ENCODE data around the gene RAB6B. TPM values are rescaled to one million over a fixed set of nuclear protein-coding genes. Genes with fewer than 3 reads are reported as not detected.

RAB6B gene
- total and polyA plus RNA-seq, 2 of the 8 experiments (the other 6 are each of a cell fraction or from before 2014, with no cell fraction given): 7.9 to 15.6 TPM

GRCh38 chr3:133851266-133851906 lies 44.3 kb downstream of the RAB6B start:
- no peak overlapping the region for H3K4me2 ChIP-seq (ENCODE audit: insufficient read depth in 1 of 2, low read depth in 2 of 2, low read length in 2 of 2)
- ChIA-PET POLR2A (ENCODE audit: partially characterized antibody) (no interaction called here), CTCF (ENCODE audit: partially characterized antibody) (interaction anchor here (1.3 kb wide), 2 partner anchors 10 to 45 kb away, joined by 3 read pairs; no protein-coding TSS in a partner anchor)
- no peak overlapping the region for H2AFZ ChIP-seq (ENCODE audit: low read length)
- 0 out of 2 replicates have a peak overlapping the region, but pooled peaks have one; percentile 43 for H2BK20ac ChIP-seq (ENCODE audit: low read length)
- H3K9ac ChIP-seq (replicated peaks in 1 of 4; ENCODE audit: extremely low read depth in 1 of 4, low read depth in 3 of 4, low read length in 3 of 4): no peak overlapping the region
- 78% methylated on average over 5 of the region's 5 CpGs; no CpG with 5 or more reads in 1 of the 2 experiments for WGBS, 2 experiments (ENCODE audit: extremely low coverage in 1 of 2, insufficient coverage in 1 of 2, insufficient read length in 1 of 2, insufficient replicate concordance in 2 of 2, low coverage in 1 of 2, low lambda C conversion rate in 2 of 2, missing lambda C conversion rate in 1 of 2)
- H3K79me2 ChIP-seq (ENCODE audit: control insufficient read depth in 1 of 2, insufficient read depth in 2 of 2, low read length in 2 of 2): no peaks in the 10 kb centered on the region
- no peak overlapping the region for H3K14ac ChIP-seq (ENCODE audit: insufficient read length)
- peaks cover 0 to 8% (median 0%) of the 10 kb centered on the region in 4 experiments; a peak in 2 of 7 replicates for H3K4me1 ChIP-seq (replicated peaks in 1 of 4; ENCODE audit: control insufficient read depth in 3 of 4, insufficient read depth in 4 of 4, low read length in 3 of 4)
- no peak overlapping the region for H4K5ac ChIP-seq (ENCODE audit: insufficient read length, low read depth, low read length)
- no peak overlapping the region for H2BK15ac ChIP-seq (ENCODE audit: low read length)
- TF ChIP-seq NANOG (IDR thresholded peaks at IDR 0.05; ENCODE audit: insufficient read depth, low read depth, low read length, poor library complexity, severe bottlenecking) (no peak), GABPA (IDR thresholded peaks at IDR 0.05; ENCODE audit: borderline replicate concordance, insufficient read depth, low read length) (no peak), SP2 (IDR thresholded peaks at IDR 0.05; ENCODE audit: low read length) (no peak), EP300 (IDR thresholded peaks at IDR 0.05; ENCODE audit: borderline replicate concordance in 1 of 2, low read depth in 2 of 2, low read length in 2 of 2) (no peak), SUZ12 (IDR thresholded peaks at IDR 0.05; ENCODE audit: low read length) (no peak), CHD1 (IDR thresholded peaks at IDR 0.05; ENCODE audit: low read depth, low read length) (no peak), HDAC6 (IDR thresholded peaks at IDR 0.05; ENCODE audit: low read depth, low read length) (no peak), SIN3A (conservative IDR thresholded peaks at IDR 0.05 in 1 of 2, IDR thresholded peaks at IDR 0.05 in 1 of 2; ENCODE audit: low read depth in 1 of 2, low read length in 2 of 2) (no peak), EZH2 (IDR thresholded peaks at IDR 0.05; ENCODE audit: low read depth, low read length, severe bottlenecking) (no peak)
- no peak overlapping the region for H3K18ac ChIP-seq (ENCODE audit: extremely low read depth, low read length)
- no peaks in the 10 kb centered on the region for H3K79me1 ChIP-seq (ENCODE audit: low read depth, low read length)
- no peak overlapping the region for H3K56ac ChIP-seq (replicated peaks; ENCODE audit: insufficient read length, low read depth, low read length)
- H3K23ac ChIP-seq (ENCODE audit: insufficient read length): no peak overlapping the region
- H2AK5ac ChIP-seq (ENCODE audit: low read depth, low read length): no peak overlapping the region
- no peak overlapping the region for H3K4ac ChIP-seq (replicated peaks; ENCODE audit: insufficient read length, low read depth, low read length)
- DNase-seq (ENCODE audit: low read depth in 1 of 2, low spot score in 2 of 2) (no peak), FAIRE-seq (no peak)
- no peaks in the 10 kb centered on the region for H4K20me1 ChIP-seq (replicated peaks in 1 of 2; ENCODE audit: control insufficient read depth in 1 of 2, insufficient read depth in 2 of 2, low read length in 2 of 2)
- H3K4me3 ChIP-seq (ENCODE audit: extremely low read depth in 1 of 4, insufficient read depth in 2 of 4, low read depth in 3 of 4, low read length in 4 of 4): no peak overlapping the region
- H4K91ac ChIP-seq (replicated peaks; ENCODE audit: insufficient read length, low read length): no peak overlapping the region
- H2BK120ac ChIP-seq (replicated peaks; ENCODE audit: low read depth, low read length): no peak overlapping the region
- no peaks in the 10 kb centered on the region for H3K36me3 ChIP-seq (ENCODE audit: control insufficient read depth in 2 of 4, insufficient read depth in 4 of 4, low read length in 3 of 4)
- no peaks in the 10 kb centered on the region for H3K27me3 ChIP-seq (replicated peaks in 1 of 4; ENCODE audit: control insufficient read depth in 3 of 4, extremely low read depth in 1 of 4, insufficient read depth in 3 of 4, low read length in 3 of 4)
- H3K27ac ChIP-seq (ENCODE audit: low read depth, low read length): no peak overlapping the region
- H3K9me3 ChIP-seq (ENCODE audit: insufficient read depth in 2 of 2, low read depth in 1 of 2, low read length in 1 of 2): no peaks in the 10 kb centered on the region
- no peak overlapping the region; the same call in 1 of the 2 replicates for H2BK12ac ChIP-seq (ENCODE audit: low read depth, low read length)
- H2BK5ac ChIP-seq (ENCODE audit: low read depth, low read length): no peak overlapping the region
- no peak overlapping the region for H4K8ac ChIP-seq (ENCODE audit: extremely low read depth, insufficient read depth, low read length)
- no peaks in the 10 kb centered on the region; the same call in 1 of the 2 replicates for H3K23me2 ChIP-seq (ENCODE audit: low read depth, low read length)

All from H1 (cell line).